ENCODE data around the gene ABLIM1.

ABLIM1 gene

GRCh38 chr10:114613237-114613979 lies 44.7 kb downstream of the ABLIM1 start:
- no peaks in the 10 kb centered on the region for H3K36me3 ChIP-seq (replicated peaks; ENCODE audit: low read depth, low read length)
- peaks cover 5% of the 10 kb centered on the region; the same call in 1 of the 2 replicates for H3K4me1 ChIP-seq (ENCODE audit: low read length)
- no peak overlapping the region for H3K4me2 ChIP-seq (ENCODE audit: low read length)
- TF ChIP-seq EZH2phosphoT487 (IDR thresholded peaks at IDR 0.05; ENCODE audit: low read depth) (no peak), CTCF (IDR thresholded peaks at IDR 0.05; ENCODE audit: low read depth, low read length) (no peak)
- H3K9me3 ChIP-seq (ENCODE audit: insufficient read depth, low read length) = no peaks in the 10 kb centered on the region
- no peak overlapping the region for H3K9ac ChIP-seq (ENCODE audit: low read length)
- H3K27me3 ChIP-seq (ENCODE audit: low read depth, low read length) = no peaks in the 10 kb centered on the region
- H3K79me2 ChIP-seq (ENCODE audit: low read length) = no peaks in the 10 kb centered on the region
- H3K4me3 ChIP-seq (ENCODE audit: low read length) = no peak overlapping the region
- no peak overlapping the region for H2AFZ ChIP-seq (ENCODE audit: low read depth, low read length)
- no peaks in the 10 kb centered on the region for H4K20me1 ChIP-seq (ENCODE audit: insufficient read depth, low read length)
- no peak overlapping the region for H3K27ac ChIP-seq (ENCODE audit: low read length)

- Histone ChIP-seq H3K9me3 (ENCODE audit: insufficient read depth, low read length) (no peaks in the 10 kb centered on the region), H3K27ac (ENCODE audit: low read length) (no peak overlapping the region), H3K9ac (ENCODE audit: low read length) (no peak overlapping the region), H3K27me3 (ENCODE audit: low read depth, low read length) (no peaks in the 10 kb centered on the region), H3K4me2 (ENCODE audit: low read length) (no peak overlapping the region), H4K20me1 (ENCODE audit: insufficient read depth, low read length) (no peaks in the 10 kb centered on the region), H3K79me2 (ENCODE audit: low read length) (no peaks in the 10 kb centered on the region), H3K36me3 (replicated peaks; ENCODE audit: low read depth, low read length) (no peaks in the 10 kb centered on the region), H3K4me1 (ENCODE audit: low read length) (peaks cover 5% of the 10 kb centered on the region; the same call in 1 of the 2 replicates), H3K4me3 (ENCODE audit: low read length) (no peak overlapping the region), H2AFZ (ENCODE audit: low read depth, low read length) (no peak overlapping the region)
- no peak for TF ChIP-seq EZH2phosphoT487 (IDR thresholded peaks at IDR 0.05; ENCODE audit: low read depth)
- TF ChIP-seq CTCF (IDR thresholded peaks at IDR 0.05; ENCODE audit: low read depth, low read length) = no peak
Measured at GRCh38 chr10:114611617-114612016, 46.5 kb downstream of the ABLIM1 start.

GRCh38 chr10:114609518-114610426 lies 48.3 kb downstream of the ABLIM1 start:
- Histone ChIP-seq H3K4me1 (ENCODE audit: low read length) (no peaks in the 10 kb centered on the region), H4K20me1 (ENCODE audit: insufficient read depth, low read length) (no peaks in the 10 kb centered on the region), H3K9me3 (ENCODE audit: insufficient read depth, low read length) (no peaks in the 10 kb centered on the region), H3K4me2 (ENCODE audit: low read length) (no peak overlapping the region), H3K36me3 (replicated peaks; ENCODE audit: low read depth, low read length) (no peaks in the 10 kb centered on the region), H3K27ac (ENCODE audit: low read length) (no peak overlapping the region), H3K4me3 (ENCODE audit: low read length) (no peak overlapping the region), H3K27me3 (ENCODE audit: low read depth, low read length) (no peaks in the 10 kb centered on the region), H2AFZ (ENCODE audit: low read depth, low read length) (no peak overlapping the region), H3K79me2 (ENCODE audit: low read length) (no peaks in the 10 kb centered on the region), H3K9ac (ENCODE audit: low read length) (no peak overlapping the region)
- no peak for TF ChIP-seq EZH2phosphoT487 (IDR thresholded peaks at IDR 0.05; ENCODE audit: low read depth)
- TF ChIP-seq CTCF (IDR thresholded peaks at IDR 0.05; ENCODE audit: low read depth, low read length) = no peak

- Histone ChIP-seq H3K36me3 (replicated peaks; ENCODE audit: low read depth, low read length) (no peaks in the 10 kb centered on the region), H3K27me3 (ENCODE audit: low read depth, low read length) (no peaks in the 10 kb centered on the region), H3K9me3 (ENCODE audit: insufficient read depth, low read length) (no peaks in the 10 kb centered on the region), H3K4me1 (ENCODE audit: low read length) (no peaks in the 10 kb centered on the region), H3K4me2 (ENCODE audit: low read length) (no peak overlapping the region), H3K4me3 (ENCODE audit: low read length) (no peak overlapping the region), H3K27ac (ENCODE audit: low read length) (no peak overlapping the region), H3K9ac (ENCODE audit: low read length) (no peak overlapping the region), H4K20me1 (ENCODE audit: insufficient read depth, low read length) (no peaks in the 10 kb centered on the region), H2AFZ (ENCODE audit: low read depth, low read length) (no peak overlapping the region), H3K79me2 (ENCODE audit: low read length) (no peaks in the 10 kb centered on the region)
- no peak for TF ChIP-seq CTCF (IDR thresholded peaks at IDR 0.05; ENCODE audit: low read depth, low read length)
- TF ChIP-seq EZH2phosphoT487 (IDR thresholded peaks at IDR 0.05; ENCODE audit: low read depth) = no peak
Measured at GRCh38 chr10:114607358-114607998, 50.6 kb downstream of the ABLIM1 start.
